HEK293T (cell line): ENCODE data around the gene TIMP2.

Experiments used
- CTCF ChIA-PET: fragments of 350-600 bp; formaldehyde crosslinking; extraction: SDS; loops from one replicate; lab custom pipeline; 2021; ENCODE audit warnings: antibody characterized with exemption, inconsistent platforms; lab: Yijun Ruan, JAX
- POLR2A ChIA-PET: fragments of 350-600 bp; formaldehyde crosslinking; extraction: SDS; loops from one replicate; lab custom pipeline; 2020; ENCODE audit warnings: antibody characterized with exemption, inconsistent platforms; lab: Yijun Ruan, JAX
- DNase-seq: peaks from one replicate; pipeline ENCODE4 v3.0.0; 2012; ENCODE audit warnings: mixed read lengths; ENCODE audit errors: extremely low spot score
- ARNT ChIP-seq: fragments of 450-650 bp; IDR thresholded peaks from 2 replicates; pipeline ENCODE4 v1.6.1; 2017; ENCODE audit warnings: mild to moderate bottlenecking
- BHLHE40 ChIP-seq: fragments of 450-650 bp; IDR thresholded peaks from 2 replicates; pipeline ENCODE4 v1.6.1; 2016; ENCODE audit warnings: mild to moderate bottlenecking, moderate library complexity, borderline replicate concordance
- CTBP1 ChIP-seq: fragments of 450-650 bp; IDR thresholded peaks from 2 replicates; pipeline ENCODE4 v1.6.1; 2016; ENCODE audit warnings: borderline replicate concordance
- ELF4 ChIP-seq: fragments of 450-650 bp; IDR thresholded peaks from 2 replicates; pipeline ENCODE4 v1.6.1; 2017; ENCODE audit warnings: antibody characterized with exemption
- FOXA1 ChIP-seq: fragments of 450-650 bp; IDR thresholded peaks from 2 replicates; pipeline ENCODE4 v1.6.1; 2016; ENCODE audit warnings: mild to moderate bottlenecking
- FOXK2 ChIP-seq: fragments of 450-650 bp; IDR thresholded peaks from 2 replicates; pipeline ENCODE4 v1.6.1; 2016; ENCODE audit warnings: mild to moderate bottlenecking
- FOXM1 ChIP-seq: fragments of 450-650 bp; IDR thresholded peaks from 2 replicates; pipeline ENCODE4 v1.6.1; 2017; ENCODE audit warnings: mild to moderate bottlenecking, borderline replicate concordance
- HDGF ChIP-seq: fragments of 450-650 bp; IDR thresholded peaks from 2 replicates; pipeline ENCODE4 v1.6.1; 2017; ENCODE audit warnings: antibody characterized with exemption, borderline replicate concordance
- L3MBTL2 ChIP-seq: fragments of 450-650 bp; conservative IDR thresholded peaks from 2 replicates; pipeline ENCODE4 v1.6.1; 2016; ENCODE audit warnings: mild to moderate bottlenecking
- LEF1 ChIP-seq: fragments of 450-650 bp; IDR thresholded peaks from 2 replicates; pipeline ENCODE4 v1.6.1; 2017; ENCODE audit warnings: mild to moderate bottlenecking, borderline replicate concordance
- NFRKB ChIP-seq: fragments of 450-650 bp; IDR thresholded peaks from 2 replicates; pipeline ENCODE4 v1.6.1; 2016; ENCODE audit warnings: mild to moderate bottlenecking, moderate library complexity
- SP1 ChIP-seq: fragments of 450-650 bp; IDR thresholded peaks from 2 replicates; pipeline ENCODE4 v1.6.1; 2017
- SUZ12 ChIP-seq: fragments of 450-650 bp; IDR thresholded peaks from 2 replicates; pipeline ENCODE4 v1.6.1; 2016; ENCODE audit warnings: mild to moderate bottlenecking
- TARDBP ChIP-seq: fragments of 450-650 bp; IDR thresholded peaks from 2 replicates; pipeline ENCODE4 v1.6.1; 2016
- ZNF384 ChIP-seq: fragments of 450-650 bp; IDR thresholded peaks from 2 replicates; pipeline ENCODE4 v1.6.1; 2016
- TF ChIP-seq, protein P1 (sequence below): fragments of 450-650 bp; IDR thresholded peaks from 2 replicates; pipeline ENCODE4 v1.6.1; 2016

TIMP2 gene

DNA sequence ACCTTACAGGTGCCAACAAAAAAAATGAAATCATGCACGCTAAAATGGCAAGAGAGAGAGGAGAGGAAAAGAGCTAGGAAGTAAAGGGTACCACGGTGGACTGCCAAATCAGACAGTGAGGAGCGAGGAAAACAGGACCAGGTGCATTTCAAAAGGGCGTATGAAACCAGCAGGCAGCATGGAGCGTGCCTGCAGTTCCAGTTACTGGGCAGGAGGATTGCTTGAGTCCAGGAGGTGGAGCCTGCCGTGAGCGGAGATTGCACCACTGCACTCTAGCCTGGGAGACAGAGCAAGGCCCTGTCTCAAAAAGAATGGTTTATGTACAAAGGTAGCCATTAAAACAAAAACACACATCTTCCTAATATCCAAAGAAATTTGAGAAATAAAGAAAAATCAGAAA lies 100.9 kb downstream of the TIMP2 start:
- no peak for DNase-seq
- ChIA-PET POLR2A (no interaction called here), CTCF (no interaction called here)
- TF ChIP-seq LEF1 (no peak), FOXM1 (no peak), ARNT (no peak), ZNF384 (no peak), TARDBP (no peak), L3MBTL2 (no peak), CTBP1 (no peak), NFRKB (no peak), SUZ12 (no peak), FOXK2 (no peak), HDGF (no peak), ELF4 (no peak), BHLHE40 (no peak), FOXA1 (no peak), SP1 (no peak)
- TF ChIP-seq, protein P1, sequence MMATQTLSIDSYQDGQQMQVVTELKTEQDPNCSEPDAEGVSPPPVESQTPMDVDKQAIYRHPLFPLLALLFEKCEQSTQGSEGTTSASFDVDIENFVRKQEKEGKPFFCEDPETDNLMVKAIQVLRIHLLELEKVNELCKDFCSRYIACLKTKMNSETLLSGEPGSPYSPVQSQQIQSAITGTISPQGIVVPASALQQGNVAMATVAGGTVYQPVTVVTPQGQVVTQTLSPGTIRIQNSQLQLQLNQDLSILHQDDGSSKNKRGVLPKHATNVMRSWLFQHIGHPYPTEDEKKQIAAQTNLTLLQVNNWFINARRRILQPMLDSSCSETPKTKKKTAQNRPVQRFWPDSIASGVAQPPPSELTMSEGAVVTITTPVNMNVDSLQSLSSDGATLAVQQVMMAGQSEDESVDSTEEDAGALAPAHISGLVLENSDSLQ: no peak

DNA sequence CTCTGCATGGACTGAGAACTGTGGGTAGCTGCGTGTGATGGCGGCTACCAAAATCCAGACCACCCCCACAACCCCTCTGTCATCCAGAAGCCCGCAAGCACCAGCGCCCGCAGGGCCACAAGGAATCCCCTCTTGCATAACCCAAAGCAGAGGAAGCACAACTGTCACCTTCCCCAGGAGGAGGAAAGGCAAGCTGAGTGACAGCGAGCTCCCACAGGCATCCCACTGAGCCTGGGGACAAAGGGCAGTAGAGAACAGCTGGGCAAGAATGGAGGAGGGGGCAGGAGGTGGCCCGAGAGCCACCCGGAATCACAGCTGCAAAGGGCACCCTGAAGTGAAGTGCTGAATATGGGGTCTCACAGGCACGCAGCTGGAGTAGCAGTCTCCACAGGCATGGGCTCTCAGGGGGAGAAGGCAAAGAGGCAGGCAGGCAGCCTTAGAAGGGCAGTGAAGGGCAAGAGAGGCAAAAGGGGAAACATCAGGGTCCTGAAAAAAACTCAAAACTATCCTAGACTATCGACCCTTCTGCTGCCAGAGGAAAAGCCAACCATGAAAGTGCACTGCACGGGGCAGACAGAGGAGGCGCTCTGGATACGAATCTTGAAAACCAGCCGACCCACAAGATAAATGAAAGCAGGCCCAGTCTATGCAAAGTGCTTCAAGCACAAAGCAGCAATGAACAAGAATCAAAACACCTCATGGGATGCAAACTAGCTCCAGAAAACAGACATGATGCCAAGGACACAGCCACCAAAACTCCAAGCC lies 101.7 kb downstream of the TIMP2 start:
- no peak for TF ChIP-seq BHLHE40
- TF ChIP-seq ZNF384: no peak
- no peak for TF ChIP-seq LEF1
- no peak for TF ChIP-seq ARNT
- no peak for TF ChIP-seq FOXM1
- CTCF ChIA-PET: interaction anchor here (0.9 kb wide), 1 partner anchor 30 kb away, joined by 3 read pairs; no protein-coding TSS in a partner anchor
- no peak for DNase-seq
- POLR2A ChIA-PET: interaction anchor here (1.4 kb wide), 1 partner anchor 18 kb away, joined by 3 read pairs; no protein-coding TSS in a partner anchor

DNA sequence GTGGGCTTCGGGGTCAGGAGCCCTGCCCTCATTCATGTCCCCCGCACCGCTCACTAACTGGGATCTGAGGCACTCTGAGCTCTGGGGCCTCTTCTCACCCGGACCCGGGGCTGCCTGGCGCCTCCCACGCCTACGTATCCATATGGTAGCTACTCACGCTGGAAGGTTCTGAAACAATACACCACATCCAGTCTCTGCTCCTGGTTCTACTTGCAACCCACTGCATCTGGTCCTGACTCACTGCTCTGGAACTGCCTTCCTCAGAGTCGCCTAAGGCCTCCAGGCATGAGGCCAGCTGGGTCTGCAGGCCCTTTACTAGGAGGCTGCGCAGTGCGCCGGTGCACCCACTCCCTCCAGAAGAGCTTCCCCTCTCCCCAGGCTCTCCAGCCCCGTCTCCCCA lies 102.6 kb downstream of the TIMP2 start:
- ChIA-PET POLR2A (interaction anchor here (1.4 kb wide), 1 partner anchor 19 kb away, joined by 3 read pairs; no protein-coding TSS in a partner anchor), CTCF (interaction anchor here (0.5 to 0.9 kb wide), 2 partner anchors 31 to 355 kb away, joined by 3 read pairs; no protein-coding TSS in a partner anchor)
- DNase-seq: no peak
- TF ChIP-seq ZNF384 (no peak), TARDBP (no peak), SP1 (no peak), ARNT (no peak), FOXM1 (no peak), HDGF (no peak)

DNA sequence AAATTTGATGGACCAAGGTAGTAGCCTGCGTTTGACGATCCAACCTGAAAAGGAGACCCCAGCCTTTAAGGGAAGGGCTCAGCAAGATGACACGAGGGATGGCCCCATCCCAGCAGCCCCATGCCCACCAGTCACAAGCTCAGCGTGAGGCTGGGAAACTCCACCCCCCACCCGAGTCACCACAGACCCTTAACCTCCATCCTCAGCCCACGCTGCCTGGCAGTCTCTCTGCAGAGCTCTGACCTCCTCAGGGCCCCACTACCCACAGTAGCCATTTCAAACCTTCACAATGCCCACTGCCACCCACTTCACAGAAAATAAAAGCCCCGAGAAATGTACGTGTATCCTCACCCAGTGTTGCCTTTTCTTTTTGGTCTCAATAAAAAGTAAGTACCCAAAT lies 103.2 kb downstream of the TIMP2 start:
- TF ChIP-seq LEF1 (no peak), NFRKB (no peak), FOXA1 (no peak), ARNT (no peak), SUZ12 (no peak), HDGF (no peak), ZNF384 (no peak), L3MBTL2 (no peak), TARDBP (no peak), SP1 (no peak), CTBP1 (no peak), ELF4 (no peak), FOXK2 (no peak), BHLHE40 (no peak), FOXM1 (no peak)
- TF ChIP-seq, protein P1: no peak
- ChIA-PET CTCF (interaction anchor here (0.5 kb wide), 1 partner anchor 354 kb away, joined by 3 read pairs; no protein-coding TSS in a partner anchor), POLR2A (no interaction called here)
- no peak for DNase-seq

DNA sequence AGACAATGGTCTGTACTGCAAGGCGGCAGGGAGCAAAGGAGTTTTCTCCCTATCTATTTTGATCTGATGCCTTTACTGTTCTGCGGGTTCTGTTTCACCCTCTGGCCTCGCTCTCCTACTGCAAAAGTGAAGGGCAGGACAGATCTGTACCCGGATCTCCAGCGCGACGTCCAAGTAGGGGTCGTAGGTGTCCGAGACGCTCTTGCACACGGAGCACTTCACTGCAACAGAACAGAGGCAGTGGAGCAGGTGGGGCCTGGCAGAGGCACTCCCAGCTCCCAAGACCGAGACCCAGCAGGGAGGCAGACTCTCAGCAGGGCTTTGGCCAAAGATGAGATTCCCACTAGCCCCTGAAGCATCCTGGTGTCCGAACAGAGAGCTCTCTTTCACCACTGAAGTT lies 104.3 kb downstream of the TIMP2 start:
- ChIA-PET POLR2A (interaction anchor here (0.6 kb wide), 1 partner anchor 151 kb away, joined by 3 read pairs; no protein-coding TSS in a partner anchor), CTCF (no interaction called here)
- no peak for TF ChIP-seq BHLHE40
- no peak for TF ChIP-seq ELF4
- no peak for TF ChIP-seq FOXA1
- no peak for DNase-seq

DNA sequence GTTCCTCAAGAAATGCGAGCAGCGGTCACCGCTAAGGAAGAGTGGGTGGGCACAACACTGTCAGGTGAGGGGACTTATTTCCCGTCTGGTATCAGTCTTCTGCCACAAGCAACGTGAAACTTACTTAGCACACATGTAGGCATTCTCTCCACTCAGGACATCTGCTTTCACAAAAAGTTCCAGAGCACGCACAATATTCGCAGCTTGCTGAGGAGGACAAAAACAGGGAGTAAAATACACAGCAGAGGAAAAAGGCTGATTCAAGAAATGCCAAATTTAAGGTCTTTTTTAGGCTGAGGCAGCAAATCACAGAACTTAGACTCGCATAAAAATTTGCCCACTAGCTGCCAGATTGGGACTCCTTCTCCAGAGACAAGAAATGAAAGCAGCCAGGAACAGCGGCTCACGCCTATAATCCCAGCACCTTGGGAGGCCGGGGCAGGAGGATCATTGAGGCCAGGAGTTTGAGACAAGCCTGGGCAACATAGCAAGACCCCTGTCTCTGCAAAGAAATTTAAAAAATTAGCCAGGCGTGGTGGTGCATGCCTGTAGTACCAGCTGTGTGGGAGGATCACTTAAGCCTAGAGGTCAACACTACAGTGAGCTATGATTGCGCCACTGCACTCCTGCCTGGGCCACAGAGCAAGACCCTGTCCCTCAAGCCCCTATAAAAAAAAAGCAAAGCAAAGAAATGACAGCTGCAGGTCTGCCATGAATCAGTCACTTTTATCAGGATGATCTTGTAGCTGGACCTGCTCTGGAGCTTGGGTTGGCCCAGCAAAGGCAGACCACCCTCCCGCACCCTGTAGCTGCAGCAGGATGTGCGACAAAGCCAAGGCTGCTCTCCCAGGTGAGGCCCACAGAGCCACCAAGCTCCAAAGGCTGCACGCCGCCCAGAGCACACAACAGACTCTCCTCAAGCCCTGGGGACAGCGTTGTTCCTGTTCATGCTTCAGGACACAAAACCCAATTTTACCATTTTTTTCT lies 105.1 kb downstream of the TIMP2 start:
- DNase-seq: no peak
- ChIA-PET CTCF (no interaction called here), POLR2A (interaction anchor here (0.6 kb wide), 1 partner anchor 152 kb away, joined by 3 read pairs; no protein-coding TSS in a partner anchor)
- TF ChIP-seq FOXM1 (no peak), NFRKB (no peak), ELF4 (no peak), FOXA1 (no peak), LEF1 (no peak), ARNT (no peak), FOXK2 (no peak), SUZ12 (no peak), TARDBP (no peak), ZNF384 (no peak), HDGF (no peak), L3MBTL2 (no peak), CTBP1 (no peak), BHLHE40 (no peak), SP1 (no peak)
- TF ChIP-seq, protein P1: no peak
